HG03432 (cell line): ENCODE data around the gene DISP3.
A peak's percentile ranks its signal among the peaks of the same experiment; 100 is the strongest.

ENCODE experiments used
- ATAC-seq: cut with Tn5 transposase; IDR thresholded peaks from one replicate; pipeline ENCODE4 v1.9.1; 2021; ENCODE audit warnings: mild to moderate bottlenecking, moderate library complexity; ENCODE audit not compliant: unreplicated experiment

The DISP3 gene

GRCh38 chr1:11478571-11479374, at the start of gene DISP3:
Gene DISP3 (plus strand): TSS chr1:11479155. CDS start chr1:11500993, 21,838 bp downstream.
- ATAC-seq: peak; percentile 69

- ATAC-seq: no peak
These were observed 49.7 kb upstream of the DISP3 start for GRCh38 chr1:11429226-11429625.

GRCh38 chr1:11429935-11430334, 49.0 kb upstream of the DISP3 start:
- ATAC-seq: no peak

GRCh38 chr1:11431941-11432507, 46.9 kb upstream of the DISP3 start:
- no peak for ATAC-seq

- ATAC-seq: no peak
These were observed 46.4 kb upstream of the DISP3 start for GRCh38 chr1:11432526-11432925.

GRCh38 chr1:11434501-11434900, 44.5 kb upstream of the DISP3 start:
- no peak for ATAC-seq

- ATAC-seq: no peak
These were observed 44.0 kb upstream of the DISP3 start for GRCh38 chr1:11434926-11435325.

GRCh38 chr1:11438996-11439395, 40.0 kb upstream of the DISP3 start:
- no peak for ATAC-seq

- no peak for ATAC-seq
These were observed 37.6 kb upstream of the DISP3 start for GRCh38 chr1:11441211-11441952.

GRCh38 chr1:11443043-11443442, 35.9 kb upstream of the DISP3 start:
- ATAC-seq: no peak

- no peak for ATAC-seq
These were observed 34.8 kb upstream of the DISP3 start for GRCh38 chr1:11443961-11444658.

GRCh38 chr1:11444907-11445306, 34.0 kb upstream of the DISP3 start:
- no peak for ATAC-seq

- ATAC-seq: no peak
These were observed 31.1 kb upstream of the DISP3 start for GRCh38 chr1:11447903-11448302.

GRCh38 chr1:11448373-11449099, 30.4 kb upstream of the DISP3 start:
- no peak for ATAC-seq

- no peak for ATAC-seq
These were observed 29.9 kb upstream of the DISP3 start for GRCh38 chr1:11449100-11449403.

GRCh38 chr1:11450310-11450709, 28.6 kb upstream of the DISP3 start:
- no peak for ATAC-seq

- no peak for ATAC-seq
These were observed 25.0 kb upstream of the DISP3 start for GRCh38 chr1:11453742-11454491.

GRCh38 chr1:11455967-11456570, 22.9 kb upstream of the DISP3 start:
- no peak for ATAC-seq

GRCh38 chr1:11456965-11457364, 22.0 kb upstream of the DISP3 start:
- no peak for ATAC-seq

- ATAC-seq: no peak
These were observed 20.1 kb upstream of the DISP3 start for GRCh38 chr1:11458811-11459275.
